Fibroblast of villous mesenchyme (primary cell): Measurements from ENCODE around the gene RASGRF1. TPM values are rescaled to one million over a fixed set of nuclear protein-coding genes. Genes with fewer than 3 reads are reported as not detected.
"Not testable (repeated sequence)": the region's sequence is repeated elsewhere in the genome, so short reads cannot be mapped to it uniquely, and the experiment has no call there.

ENCODE experiments used
- DNase-seq: peaks from one replicate; pipeline ENCODE4 v3.0.0-alpha.2; 2010; ENCODE audit warnings: low read depth
- H3K4me3 ChIP-seq: 2 replicates; pipeline ENCODE4 v1.5.1; 2011; ENCODE audit warnings: low read depth, mild to moderate bottlenecking, low read length
- total RNA-seq: library from RNA; depleted of rRNA; stranded (reverse); fragments of >200 nt; gene quantifications from 2 replicates; pipeline ENCODE4 v1.2.3, GENCODE V29; 2012
- TF ChIP-seq, protein P1 (sequence below): IDR thresholded peaks from 2 replicates; pipeline ENCODE4 v1.5.1; 2012; ENCODE audit warnings: low read depth, mild to moderate bottlenecking, low read length; ENCODE audit not compliant: insufficient read depth

RASGRF1 gene
- total RNA-seq, 1 donor, result 0.43 TPM

DNA sequence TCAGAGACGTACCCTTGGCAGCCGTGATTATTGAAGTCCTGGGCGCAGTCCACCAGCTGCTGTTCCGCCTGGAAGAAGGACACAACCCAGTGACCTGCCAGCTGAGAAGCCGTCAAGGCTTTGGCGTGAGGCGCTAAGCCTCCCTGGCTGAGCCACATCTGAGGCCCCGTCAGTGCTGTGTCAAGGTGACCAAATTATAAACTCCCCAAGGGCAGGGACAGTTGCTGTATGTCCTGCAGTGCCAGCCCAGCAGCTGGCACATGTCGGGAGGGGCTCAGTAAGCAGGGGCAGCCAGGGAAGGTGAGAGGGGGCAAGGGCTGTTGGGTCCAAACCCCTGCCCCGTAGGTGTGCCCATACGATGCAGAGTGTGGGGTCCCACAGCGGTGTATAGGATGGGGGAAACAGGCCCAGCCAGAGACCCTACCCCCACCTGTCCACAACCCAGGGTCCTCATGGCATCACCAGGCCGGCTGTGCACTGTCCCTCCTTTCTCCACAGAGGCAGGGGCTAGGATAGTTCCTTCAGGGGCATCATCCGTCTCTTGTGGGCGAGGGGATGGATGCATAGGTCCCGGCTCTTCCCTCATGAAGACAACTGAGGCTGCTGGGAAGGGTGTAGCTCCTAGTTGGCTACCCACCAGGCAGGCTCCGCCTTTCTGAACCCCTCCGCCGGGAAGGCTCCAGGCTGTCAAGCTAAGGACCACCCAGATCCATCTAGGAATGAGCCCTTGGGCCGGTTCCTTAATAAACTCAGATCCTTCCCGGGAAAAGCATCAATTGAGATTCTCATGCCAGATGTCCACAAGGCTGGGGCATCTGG lies 158.9 kb downstream of the RASGRF1 start:
- TF ChIP-seq, protein P1, sequence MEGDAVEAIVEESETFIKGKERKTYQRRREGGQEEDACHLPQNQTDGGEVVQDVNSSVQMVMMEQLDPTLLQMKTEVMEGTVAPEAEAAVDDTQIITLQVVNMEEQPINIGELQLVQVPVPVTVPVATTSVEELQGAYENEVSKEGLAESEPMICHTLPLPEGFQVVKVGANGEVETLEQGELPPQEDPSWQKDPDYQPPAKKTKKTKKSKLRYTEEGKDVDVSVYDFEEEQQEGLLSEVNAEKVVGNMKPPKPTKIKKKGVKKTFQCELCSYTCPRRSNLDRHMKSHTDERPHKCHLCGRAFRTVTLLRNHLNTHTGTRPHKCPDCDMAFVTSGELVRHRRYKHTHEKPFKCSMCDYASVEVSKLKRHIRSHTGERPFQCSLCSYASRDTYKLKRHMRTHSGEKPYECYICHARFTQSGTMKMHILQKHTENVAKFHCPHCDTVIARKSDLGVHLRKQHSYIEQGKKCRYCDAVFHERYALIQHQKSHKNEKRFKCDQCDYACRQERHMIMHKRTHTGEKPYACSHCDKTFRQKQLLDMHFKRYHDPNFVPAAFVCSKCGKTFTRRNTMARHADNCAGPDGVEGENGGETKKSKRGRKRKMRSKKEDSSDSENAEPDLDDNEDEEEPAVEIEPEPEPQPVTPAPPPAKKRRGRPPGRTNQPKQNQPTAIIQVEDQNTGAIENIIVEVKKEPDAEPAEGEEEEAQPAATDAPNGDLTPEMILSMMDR, result no peak
- DNase-seq, result no peak
- H3K4me3 ChIP-seq, result no peak overlapping the region

DNA sequence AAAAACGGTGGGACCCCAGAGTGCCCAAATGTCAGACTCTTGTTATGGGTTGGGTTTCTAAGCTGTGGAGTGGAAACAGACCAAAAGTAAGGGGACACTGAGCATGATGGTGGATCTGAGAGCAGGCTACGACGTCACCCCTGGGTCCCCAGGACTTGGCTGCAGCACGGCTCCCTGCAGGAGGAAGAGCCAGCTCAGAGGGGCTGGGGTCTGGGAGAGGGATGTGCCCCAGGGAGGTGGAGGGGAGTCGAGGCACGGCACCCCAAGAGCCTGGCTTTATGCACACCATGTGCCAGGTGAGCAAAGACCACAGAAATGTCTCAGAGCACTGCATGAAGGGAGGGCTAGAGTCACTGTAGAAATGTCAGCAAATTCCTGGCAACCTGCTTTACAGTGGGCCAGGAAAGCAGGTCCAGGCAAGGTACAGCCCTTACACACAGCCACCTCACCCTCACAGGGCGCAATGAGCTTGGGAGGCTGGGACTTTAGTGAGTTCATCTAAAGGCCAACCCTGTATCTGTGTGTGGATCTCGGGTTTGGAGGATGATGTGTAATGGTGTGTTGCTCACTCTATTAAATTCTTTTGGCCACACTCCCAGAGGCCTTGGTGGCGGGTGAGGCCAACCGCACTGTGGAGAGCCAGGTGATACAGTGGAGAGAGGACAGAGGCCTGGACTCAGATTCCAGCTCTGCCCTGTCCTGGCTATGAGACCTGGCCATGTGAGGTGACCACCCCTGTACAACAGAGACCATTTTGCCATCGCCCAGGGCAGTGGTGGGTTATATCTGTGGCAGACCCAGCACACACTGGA lies 159.8 kb downstream of the RASGRF1 start:
- H3K4me3 ChIP-seq, result no peak overlapping the region
- TF ChIP-seq, protein P1, result no peak
- peak; percentile 92 for DNase-seq

DNA sequence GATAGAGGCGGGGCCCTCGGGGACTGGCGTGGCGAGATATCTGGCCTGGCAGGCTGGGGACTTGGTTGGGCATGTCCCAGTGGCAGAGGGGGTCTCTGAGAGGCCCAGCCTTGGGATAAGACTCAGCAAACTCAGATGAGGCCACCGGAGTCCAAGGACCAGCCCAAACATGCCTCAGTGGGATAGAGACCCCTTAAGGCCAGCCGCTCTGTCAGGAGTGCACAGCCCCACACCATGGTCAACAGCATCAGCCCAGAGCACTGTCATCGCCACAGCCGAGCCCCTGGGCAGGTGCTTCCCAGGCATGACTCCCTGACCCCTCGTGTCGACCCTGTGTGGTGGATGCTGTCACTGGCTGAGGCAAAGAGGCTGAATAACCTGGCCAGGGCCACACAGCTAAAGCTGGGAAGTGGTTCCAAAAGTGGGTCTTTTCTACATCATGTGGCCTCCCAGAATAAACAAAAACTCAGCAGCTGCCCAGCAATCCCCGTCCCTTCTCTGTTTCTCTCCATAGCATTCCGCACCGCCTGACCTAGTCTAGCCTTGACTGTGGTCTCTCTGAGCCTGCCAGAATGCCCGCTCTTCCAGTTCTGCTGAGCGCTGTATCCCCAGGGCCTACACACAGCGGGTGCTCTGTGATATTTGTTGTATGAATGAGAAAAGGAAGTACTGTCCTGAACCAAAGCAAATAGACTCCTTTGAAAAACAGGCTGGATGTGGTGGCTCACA lies 160.9 kb downstream of the RASGRF1 start:
- DNase-seq, result no peak
- TF ChIP-seq, protein P1, result no peak
- H3K4me3 ChIP-seq, result no peak overlapping the region

DNA sequence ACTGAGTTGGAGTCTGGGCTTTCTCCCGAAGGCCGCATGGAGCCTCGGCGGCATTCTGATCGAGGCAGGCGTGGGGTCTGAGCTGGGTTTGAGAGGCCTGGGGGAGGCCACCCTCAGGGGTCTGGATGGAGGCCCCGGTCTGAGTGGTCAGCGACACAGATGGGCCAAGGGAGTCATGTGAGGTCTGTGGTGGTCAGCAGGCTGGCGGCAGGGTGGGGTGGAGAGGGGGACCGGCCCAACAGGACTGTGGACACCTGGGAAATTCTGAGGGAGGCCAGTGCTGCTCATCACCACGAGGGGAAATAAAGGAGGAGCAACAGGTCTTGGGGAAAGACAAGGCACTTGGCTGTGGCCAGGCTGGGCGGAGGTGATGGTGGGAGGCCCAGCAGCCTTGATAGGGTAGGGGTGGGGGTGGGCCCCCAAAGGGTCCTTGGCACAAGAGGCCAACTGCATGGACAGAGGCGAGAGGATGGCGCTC lies 161.9 kb downstream of the RASGRF1 start:
- H3K4me3 ChIP-seq, result no peak overlapping the region
- TF ChIP-seq, protein P1, result no peak
- DNase-seq, result no peak

DNA sequence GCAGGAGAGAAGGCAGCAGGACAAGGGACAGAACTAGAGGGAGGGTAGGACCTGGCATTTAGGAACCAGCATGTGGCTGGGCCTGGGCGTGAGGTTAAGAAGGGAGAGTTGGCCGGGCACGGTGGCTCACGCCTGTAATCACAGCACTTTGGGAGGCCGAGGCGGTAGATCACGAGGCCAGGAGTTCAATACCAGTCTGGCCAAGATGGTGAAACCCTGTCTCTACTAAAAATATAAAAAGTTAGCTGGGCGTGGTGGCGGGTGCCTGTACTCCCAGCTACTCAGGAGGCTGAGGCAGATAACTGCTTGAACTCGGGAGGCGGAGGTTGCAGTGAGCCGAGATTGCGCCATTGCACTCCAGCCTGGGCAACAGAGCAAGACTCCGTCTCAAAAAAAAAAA lies 162.4 kb downstream of the RASGRF1 start:
- not testable (repeated sequence) for DNase-seq

DNA sequence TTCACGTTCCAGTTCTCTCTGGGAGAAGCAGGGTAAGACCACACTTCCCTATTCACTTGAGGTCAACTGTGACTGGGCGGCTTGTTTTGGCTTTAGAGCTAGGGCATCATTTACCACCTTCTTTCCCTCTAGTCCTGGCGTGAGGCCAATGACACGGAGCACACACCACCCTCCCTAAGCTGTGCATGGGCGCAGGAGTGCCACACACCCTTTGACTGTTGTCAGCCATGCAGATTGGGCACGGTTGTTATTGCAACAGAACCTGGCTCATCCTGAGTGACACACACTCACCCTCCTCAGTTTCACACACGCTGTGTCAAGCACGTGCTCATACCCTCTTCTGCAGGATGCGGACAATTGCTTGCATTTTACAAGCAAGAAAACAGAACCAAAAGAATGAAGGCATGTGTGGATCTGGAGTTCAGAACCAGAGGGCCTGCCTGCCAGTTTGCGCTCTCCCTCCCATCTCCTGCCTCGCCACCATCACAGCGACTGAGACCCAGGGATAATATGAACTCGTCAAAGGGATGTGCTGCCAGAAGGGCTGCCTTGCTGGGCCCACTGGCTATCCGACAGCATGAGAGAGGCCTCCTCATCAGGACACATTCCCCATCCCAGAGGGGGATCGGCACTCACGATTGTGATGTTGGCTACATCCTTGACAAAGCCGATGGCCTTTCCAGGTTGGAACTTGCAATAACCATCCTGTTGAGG lies 163.3 kb downstream of the RASGRF1 start:
- DNase-seq, result no peak
- TF ChIP-seq, protein P1, result no peak
- H3K4me3 ChIP-seq, result no peak overlapping the region

More for the DNA sequence above, 162.4 kb downstream of the RASGRF1 start:
- H3K4me3 ChIP-seq, result not testable (repeated sequence)
